NOMO-1 treated with dmso at 0.1 percent for 144 hours (cell line): ENCODE data around the gene ACER2.

ENCODE experiments used
- DNase-seq: peaks from one replicate; lab custom pipeline; 2025; ENCODE audit not compliant: unreplicated experiment; lab: John Stamatoyannopoulos, UW

ACER2 gene

GRCh38 chr9:19481971-19482404, 73.2 kb downstream of the ACER2 start:
- DNase-seq = no peak

GRCh38 chr9:19484699-19485098, 75.9 kb downstream of the ACER2 start:
- DNase-seq = no peak

GRCh38 chr9:19485193-19485592, 76.4 kb downstream of the ACER2 start:
- no peak for DNase-seq

- DNase-seq = no peak
These were observed 78.0 kb downstream of the ACER2 start for GRCh38 chr9:19486803-19487202.

GRCh38 chr9:19488721-19489120, 79.9 kb downstream of the ACER2 start:
- no peak for DNase-seq

- DNase-seq = no peak
These were observed 81.5 kb downstream of the ACER2 start for GRCh38 chr9:19490269-19490668.

- DNase-seq = no peak
These were observed 82.0 kb downstream of the ACER2 start for GRCh38 chr9:19490828-19491227.

- DNase-seq = no peak
These were observed 84.0 kb downstream of the ACER2 start for GRCh38 chr9:19492775-19493173.

- DNase-seq = no peak
These were observed 84.5 kb downstream of the ACER2 start for GRCh38 chr9:19493174-19493811.

- no peak for DNase-seq
These were observed 85.1 kb downstream of the ACER2 start for GRCh38 chr9:19493876-19494275.

GRCh38 chr9:19495186-19496028, 86.6 kb downstream of the ACER2 start:
- no peak for DNase-seq

GRCh38 chr9:19496321-19497050, 87.7 kb downstream of the ACER2 start:
- DNase-seq = no peak

GRCh38 chr9:19497276-19497675, 88.5 kb downstream of the ACER2 start:
- DNase-seq = no peak

GRCh38 chr9:19498015-19498414, 89.2 kb downstream of the ACER2 start:
- DNase-seq = no peak
